ENCODE data around the gene RHEB. TPM values are rescaled to one million over a fixed set of nuclear protein-coding genes. Genes with fewer than 3 reads are reported as not detected.

Gene RHEB
- total RNA-seq, 4 donors from 2014 or later: 41.2 to 64.4 (median 53.5) TPM

DNA sequence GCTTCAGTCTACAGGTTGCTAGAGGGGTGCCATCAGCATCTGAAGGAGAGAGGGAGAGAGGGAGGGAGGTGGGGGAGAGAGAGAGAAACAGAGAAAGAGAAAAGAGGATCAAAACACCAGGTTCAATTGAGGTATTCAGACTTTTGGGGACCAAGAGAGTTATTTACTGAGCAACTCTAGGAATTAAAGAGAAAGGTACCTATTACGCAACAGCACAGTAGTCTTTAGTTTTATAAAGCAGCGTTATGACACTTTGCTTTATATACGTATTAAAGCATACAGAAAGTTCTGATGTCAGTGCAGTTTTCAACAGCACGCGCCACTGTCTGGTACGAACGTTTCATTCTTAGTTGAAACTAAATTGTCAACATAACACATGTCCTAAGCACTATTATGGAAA, 41.8 kb downstream of the RHEB start:
- H3K4me3 ChIP-seq (ENCODE audit: low read depth, poor library complexity, severe bottlenecking): no peak overlapping the region
- DNase-seq (ENCODE audit: low spot score in 2 of 2): no peak
- intact Hi-C loops (cut with DNase I; ENCODE audit: low total_unique reads): no loop called here
- WGBS, 2 donors: 91 to 92% methylated on average over 7 of the region's 7 CpGs
- TF ChIP-seq, protein P1, sequence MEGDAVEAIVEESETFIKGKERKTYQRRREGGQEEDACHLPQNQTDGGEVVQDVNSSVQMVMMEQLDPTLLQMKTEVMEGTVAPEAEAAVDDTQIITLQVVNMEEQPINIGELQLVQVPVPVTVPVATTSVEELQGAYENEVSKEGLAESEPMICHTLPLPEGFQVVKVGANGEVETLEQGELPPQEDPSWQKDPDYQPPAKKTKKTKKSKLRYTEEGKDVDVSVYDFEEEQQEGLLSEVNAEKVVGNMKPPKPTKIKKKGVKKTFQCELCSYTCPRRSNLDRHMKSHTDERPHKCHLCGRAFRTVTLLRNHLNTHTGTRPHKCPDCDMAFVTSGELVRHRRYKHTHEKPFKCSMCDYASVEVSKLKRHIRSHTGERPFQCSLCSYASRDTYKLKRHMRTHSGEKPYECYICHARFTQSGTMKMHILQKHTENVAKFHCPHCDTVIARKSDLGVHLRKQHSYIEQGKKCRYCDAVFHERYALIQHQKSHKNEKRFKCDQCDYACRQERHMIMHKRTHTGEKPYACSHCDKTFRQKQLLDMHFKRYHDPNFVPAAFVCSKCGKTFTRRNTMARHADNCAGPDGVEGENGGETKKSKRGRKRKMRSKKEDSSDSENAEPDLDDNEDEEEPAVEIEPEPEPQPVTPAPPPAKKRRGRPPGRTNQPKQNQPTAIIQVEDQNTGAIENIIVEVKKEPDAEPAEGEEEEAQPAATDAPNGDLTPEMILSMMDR (IDR thresholded peaks at IDR 0.05): no peak
- TF ChIP-seq POLR2A (IDR thresholded peaks at IDR 0.05): no peak

DNA sequence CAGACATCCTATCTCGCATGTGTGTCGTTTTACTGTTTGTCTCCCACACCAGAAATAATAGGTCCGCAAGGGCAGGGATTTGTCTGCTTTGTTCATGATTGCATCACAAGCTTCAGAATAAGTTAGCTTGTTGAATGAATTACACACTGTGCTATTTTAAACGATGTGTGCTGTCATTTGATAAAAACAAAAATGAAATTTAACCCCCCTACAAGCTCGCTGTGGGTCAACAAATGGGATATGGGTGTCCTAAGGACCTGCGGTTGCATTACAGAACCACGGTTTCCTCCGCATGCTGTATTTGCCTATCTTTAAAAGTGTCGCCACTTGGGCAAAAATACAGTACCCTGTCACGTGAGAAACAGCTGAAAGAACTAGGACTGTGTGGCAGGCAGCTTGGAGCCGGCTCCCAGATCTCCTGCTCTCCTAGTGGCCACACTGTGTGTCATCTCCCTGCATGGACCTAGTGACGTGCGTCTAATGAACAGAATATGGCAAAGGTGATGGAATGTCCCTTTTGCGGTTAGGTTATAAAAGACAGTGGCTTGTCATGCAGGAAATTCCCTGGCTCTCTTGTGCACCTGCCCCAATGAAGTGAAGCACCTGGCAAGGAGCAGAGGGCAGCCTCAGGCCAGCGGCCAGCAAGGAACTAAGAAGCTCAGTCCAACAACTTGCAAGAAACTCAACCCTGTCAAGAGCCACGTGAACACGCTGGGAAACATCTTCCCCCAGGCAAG, 46.9 kb downstream of the RHEB start:
- intact Hi-C loops (cut with DNase I; ENCODE audit: low total_unique reads): no loop called here
- TF ChIP-seq POLR2A (IDR thresholded peaks at IDR 0.05): no peak
- TF ChIP-seq, protein P1 (IDR thresholded peaks at IDR 0.05): no peak
- no peak overlapping the region for H3K4me3 ChIP-seq (ENCODE audit: low read depth, poor library complexity, severe bottlenecking)
- DNase-seq (ENCODE audit: low spot score in 2 of 2): no peak
- WGBS, 2 donors: 83 to 91% methylated on average over 17 of the region's 17 CpGs

DNA sequence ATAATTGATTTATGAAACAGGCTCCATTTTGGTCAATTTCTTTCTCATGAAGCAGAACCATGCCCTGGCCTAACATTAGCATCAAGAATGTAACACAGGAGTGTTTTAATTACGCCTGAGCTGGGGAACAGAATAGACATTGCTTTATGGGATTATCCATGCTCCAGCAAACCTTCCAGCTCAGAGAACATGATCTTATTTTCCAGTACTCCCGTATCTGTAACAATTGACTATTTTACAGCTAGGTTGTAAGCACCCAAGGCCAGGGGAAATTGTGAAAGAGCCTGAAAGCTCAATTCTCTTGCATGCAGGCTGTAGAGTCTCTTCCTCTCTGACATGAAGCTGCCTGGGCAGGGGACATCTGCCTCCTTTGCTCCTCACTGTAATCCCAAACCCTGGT, 49.0 kb downstream of the RHEB start:
- intact Hi-C loops (cut with DNase I; ENCODE audit: low total_unique reads): no loop called here
- no peak overlapping the region for H3K4me3 ChIP-seq (ENCODE audit: low read depth, poor library complexity, severe bottlenecking)
- no peak for TF ChIP-seq POLR2A (IDR thresholded peaks at IDR 0.05)
- TF ChIP-seq, protein P1 (IDR thresholded peaks at IDR 0.05): no peak
- DNase-seq (ENCODE audit: low spot score in 2 of 2): no peak
- 88 to 96% methylated on average over 2 of the region's 2 CpGs for WGBS, 2 donors

DNA sequence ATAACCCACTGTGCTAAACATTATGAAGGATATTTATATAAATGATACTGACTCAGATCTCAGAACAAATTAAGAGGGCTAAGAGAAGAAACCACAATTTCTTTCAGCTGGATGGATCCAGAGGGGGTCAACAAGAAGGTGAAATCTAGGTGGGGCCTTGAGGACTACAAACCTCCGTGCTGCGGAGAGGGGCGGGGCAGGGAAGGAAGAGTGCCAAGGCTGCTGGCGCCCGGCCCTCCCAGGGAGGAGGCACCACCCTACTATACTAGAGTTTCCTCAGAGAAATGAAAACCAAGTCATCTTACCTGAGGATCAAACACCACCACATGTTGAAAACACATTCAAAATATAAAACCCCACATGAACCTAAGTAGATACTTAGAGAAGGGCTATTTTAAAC, 50.4 kb downstream of the RHEB start:
- intact Hi-C loops (cut with DNase I; ENCODE audit: low total_unique reads): no loop called here
- TF ChIP-seq, protein P1 (IDR thresholded peaks at IDR 0.05): no peak
- TF ChIP-seq POLR2A (IDR thresholded peaks at IDR 0.05): no peak
- H3K4me3 ChIP-seq (ENCODE audit: low read depth, poor library complexity, severe bottlenecking): no peak overlapping the region

DNA sequence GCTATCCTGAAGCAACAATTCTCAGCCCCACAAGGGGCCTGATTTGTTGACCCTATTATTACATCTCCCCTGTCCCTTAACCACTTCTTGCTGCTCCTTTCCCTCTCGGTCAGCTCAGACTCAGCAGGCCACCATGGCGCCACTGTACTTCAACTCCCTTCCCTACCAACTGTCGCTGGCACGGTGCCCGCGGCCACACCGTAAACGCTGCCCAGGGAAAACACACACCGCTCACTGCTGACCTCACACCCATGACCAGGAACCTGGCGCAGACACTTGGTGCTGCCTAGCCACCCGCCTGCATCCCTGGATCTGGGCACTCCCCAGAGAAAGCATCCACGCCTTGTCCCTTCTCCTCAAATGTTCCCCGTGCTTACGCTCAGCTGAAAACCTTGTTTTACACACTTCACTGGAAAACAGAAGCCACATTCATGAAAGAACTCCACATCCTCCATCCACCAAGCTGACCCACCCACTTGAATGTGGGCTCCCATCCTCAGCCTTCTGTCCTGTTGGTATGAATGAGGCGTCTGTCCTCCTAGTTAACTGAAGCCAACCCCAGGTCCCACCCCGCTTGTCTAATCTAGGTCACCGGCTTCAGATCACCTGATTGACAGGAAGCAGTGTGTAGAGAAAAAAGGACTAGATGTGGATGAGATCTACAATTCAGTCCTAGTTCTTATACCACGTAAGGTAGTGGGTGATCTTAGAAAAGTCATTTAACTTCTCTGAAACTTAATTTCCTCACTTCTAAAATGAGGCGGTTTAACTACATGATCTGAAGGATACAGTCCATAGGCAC, 51.3 kb downstream of the RHEB start:
- H3K4me3 ChIP-seq (ENCODE audit: low read depth, poor library complexity, severe bottlenecking): no peak overlapping the region
- no peak for TF ChIP-seq POLR2A (IDR thresholded peaks at IDR 0.05)
- TF ChIP-seq, protein P1 (IDR thresholded peaks at IDR 0.05): no peak
- 90 to 93% methylated on average over 19 of the region's 19 CpGs for WGBS, 2 donors
- DNase-seq (ENCODE audit: low spot score in 2 of 2): no peak
- intact Hi-C loops (cut with DNase I; ENCODE audit: low total_unique reads): no loop called here

More for the DNA sequence above, 50.4 kb downstream of the RHEB start:
- no peak for DNase-seq (ENCODE audit: low spot score in 2 of 2)
- WGBS, 2 donors: 40 to 54% methylated on average over 5 of the region's 5 CpGs
